Astrocyte (in vitro differentiated cells and primary cell): ENCODE data around the gene ATRNL1. TPM values are rescaled to one million over a fixed set of nuclear protein-coding genes. Genes with fewer than 3 reads are reported as not detected.
"Not testable (repeated sequence)": the region's sequence is repeated elsewhere in the genome, so short reads cannot be mapped to it uniquely, and the experiment has no call there.

Source experiments
- DNase-seq: peaks from one replicate; pipeline ENCODE4 v3.0.0-alpha.2; 2010; ENCODE audit warnings: low read depth
- FAIRE-seq: peaks from 2 replicates; lab custom pipeline; 2011; peaks lifted over from hg19 to GRCh38; lab: Jason Lieb, UNC
- H2AFZ ChIP-seq: 2 replicates; pipeline ENCODE4 v1.6.0; 2012; ENCODE audit warnings: low read depth, low read length, inconsistent platforms
- H3K27ac ChIP-seq: 2 replicates; pipeline ENCODE4 v1.5.1; 2011; ENCODE audit warnings: low read depth, low read length, inconsistent platforms
- H3K27me3 ChIP-seq: 2 replicates; pipeline ENCODE4 v1.6.0; 2011; ENCODE audit warnings: low read length, inconsistent platforms; ENCODE audit not compliant: insufficient read depth
- H3K36me3 ChIP-seq: 2 replicates; pipeline ENCODE4 v1.5.1; 2011; ENCODE audit warnings: low read length, inconsistent platforms; ENCODE audit not compliant: insufficient read depth
- H3K4me1 ChIP-seq: 2 replicates; pipeline ENCODE4 v1.5.1; 2011; ENCODE audit warnings: low read length, inconsistent platforms; ENCODE audit not compliant: insufficient read depth
- H3K4me2 ChIP-seq: 2 replicates; pipeline ENCODE4 v1.6.0; 2012; ENCODE audit warnings: low read length, inconsistent platforms
- H3K4me3 ChIP-seq: 2 replicates; pipeline ENCODE4 v1.5.1; 2011; ENCODE audit warnings: low read depth, mild to moderate bottlenecking, low read length, inconsistent platforms; ENCODE audit not compliant: insufficient read depth
- H3K79me2 ChIP-seq: 2 replicates; pipeline ENCODE4 v1.6.0; 2012; ENCODE audit warnings: mild to moderate bottlenecking, low read length, inconsistent platforms; ENCODE audit not compliant: insufficient read depth
- H3K9ac ChIP-seq: 2 replicates; pipeline ENCODE4 v1.6.0; 2012; ENCODE audit warnings: mild to moderate bottlenecking, low read length, inconsistent platforms
- H3K9me3 ChIP-seq: 2 replicates; pipeline ENCODE4 v1.5.1; 2012; ENCODE audit warnings: low read depth, mild to moderate bottlenecking, low read length, inconsistent platforms; ENCODE audit not compliant: insufficient read depth
- H4K20me1 ChIP-seq: 2 replicates; pipeline ENCODE4 v1.6.0; 2012; ENCODE audit warnings: low read length, inconsistent platforms; ENCODE audit not compliant: insufficient read depth
- H3K27ac Mint-ChIP-seq: one replicate; pipeline ENCODE4 v1.8.0; 2021; ENCODE audit warnings: mild to moderate bottlenecking, mixed read lengths; ENCODE audit not compliant: unreplicated experiment
- H3K27me3 Mint-ChIP-seq: one replicate; pipeline ENCODE4 v1.8.0; 2021; ENCODE audit warnings: low read depth, mixed read lengths; ENCODE audit not compliant: unreplicated experiment
- H3K36me3 Mint-ChIP-seq: one replicate; pipeline ENCODE4 v1.8.0; 2021; ENCODE audit warnings: low read depth, mixed read lengths; ENCODE audit not compliant: unreplicated experiment
- H3K4me1 Mint-ChIP-seq: one replicate; pipeline ENCODE4 v1.8.0; 2021; ENCODE audit warnings: low read depth, mixed read lengths; ENCODE audit not compliant: unreplicated experiment
- H3K4me3 Mint-ChIP-seq: one replicate; pipeline ENCODE4 v1.8.0; 2021; ENCODE audit warnings: mild to moderate bottlenecking, moderate library complexity, mixed read lengths; ENCODE audit not compliant: unreplicated experiment
- H3K9me3 Mint-ChIP-seq: one replicate; pipeline ENCODE4 v1.8.0; 2021; ENCODE audit warnings: mild to moderate bottlenecking, mixed read lengths; ENCODE audit not compliant: unreplicated experiment
- CTCF ChIP-seq: IDR thresholded peaks from 2 replicates; pipeline ENCODE4 v1.5.1; 2011; ENCODE audit warnings: low read depth, mild to moderate bottlenecking, inconsistent platforms, low read length, moderate library complexity; ENCODE audit not compliant: insufficient read depth
- EZH2 ChIP-seq: IDR thresholded peaks from 2 replicates; pipeline ENCODE4 v1.6.1; 2012; ENCODE audit warnings: mild to moderate bottlenecking, low read length, inconsistent platforms; ENCODE audit not compliant: insufficient read depth
- total RNA-seq: library from RNA; stranded (reverse); gene quantifications from 2 replicates; pipeline ENCODE4 v1.2.1, GENCODE V29; 2021

The ATRNL1 gene
- total RNA-seq, 1 donor from 2014 or later, result 17.5 TPM

DNA sequence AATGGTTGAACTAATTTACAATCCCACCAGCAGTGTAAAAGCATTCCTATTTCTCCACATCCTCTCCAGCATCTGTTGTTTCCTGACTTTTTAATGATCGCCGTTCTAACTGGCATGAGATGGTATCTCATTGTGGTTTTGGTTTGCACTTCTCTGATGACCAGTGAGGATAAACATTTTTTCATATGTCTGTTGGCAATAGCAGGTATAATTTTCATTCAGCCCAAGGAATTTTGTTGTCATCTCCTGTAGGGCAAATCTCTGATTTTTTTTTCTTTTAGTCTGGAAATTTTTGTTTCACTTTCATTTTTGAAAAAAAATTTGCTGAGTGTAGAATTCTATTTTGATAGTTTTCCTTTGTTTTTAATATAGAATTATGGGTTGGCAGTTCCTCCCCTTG is 114.1 kb downstream of the ATRNL1 start:
- H3K36me3 ChIP-seq, H3K36me3 Mint-ChIP-seq, H3K27ac ChIP-seq, H3K4me3 Mint-ChIP-seq, H3K9me3 ChIP-seq, H3K27ac Mint-ChIP-seq, DNase-seq, H3K4me1 Mint-ChIP-seq, H3K27me3 ChIP-seq, H4K20me1 ChIP-seq, FAIRE-seq, H3K79me2 ChIP-seq, H3K9ac ChIP-seq, H2AFZ ChIP-seq, H3K4me1 ChIP-seq, H3K27me3 Mint-ChIP-seq, H3K9me3 Mint-ChIP-seq: not testable (repeated sequence)
- H3K4me3 ChIP-seq, result peak overlapping the region; percentile 25
- peak overlapping the region; percentile 67 for H3K4me2 ChIP-seq

DNA sequence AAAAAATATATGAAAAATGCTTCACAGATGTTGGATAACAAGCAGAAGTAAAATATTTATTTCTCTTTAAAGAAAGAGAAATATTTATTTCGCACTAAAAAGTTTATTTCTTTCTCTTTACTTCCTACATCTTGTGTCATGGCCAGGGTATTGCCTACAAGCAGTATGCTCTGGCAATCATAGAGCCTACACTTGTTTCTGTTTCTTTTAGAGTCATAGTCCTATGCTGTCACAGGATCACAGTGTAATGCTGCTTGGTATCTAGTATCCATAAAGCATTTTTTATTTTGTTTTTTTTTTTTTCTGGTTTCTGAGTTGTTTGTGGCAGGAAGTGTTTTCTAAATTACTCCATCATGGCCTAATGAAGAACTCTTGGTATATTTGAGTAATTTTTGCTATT is 116.0 kb downstream of the ATRNL1 start:
- Histone ChIP-seq H3K4me1 (no peaks in the 10 kb centered on the region), H3K27ac (no peak overlapping the region), H3K4me2 (no peak overlapping the region), H3K27me3 (no peaks in the 10 kb centered on the region), H3K9ac (no peak overlapping the region), H3K36me3 (no peaks in the 10 kb centered on the region), H3K9me3 (no peaks in the 10 kb centered on the region), H3K79me2 (no peaks in the 10 kb centered on the region), H4K20me1 (no peaks in the 10 kb centered on the region), H3K4me3 (no peak overlapping the region), H2AFZ (no peak overlapping the region)
- Mint-ChIP-seq H3K27me3 (no peaks in the 10 kb centered on the region), H3K36me3 (no peaks in the 10 kb centered on the region), H3K9me3 (peaks cover 3% of the 10 kb centered on the region), H3K27ac (no peak overlapping the region), H3K4me1 (peaks cover 5% of the 10 kb centered on the region), H3K4me3 (no peak overlapping the region)
- TF ChIP-seq CTCF, result no peak
- TF ChIP-seq EZH2, result no peak
- no peak for FAIRE-seq
- no peak for DNase-seq

- Mint-ChIP-seq H3K27ac (no peak overlapping the region), H3K36me3 (peaks cover 2% of the 10 kb centered on the region), H3K4me1 (no peaks in the 10 kb centered on the region), H3K4me3 (no peak overlapping the region), H3K27me3 (no peaks in the 10 kb centered on the region), H3K9me3 (peaks cover 3% of the 10 kb centered on the region)
- Histone ChIP-seq H3K36me3 (no peaks in the 10 kb centered on the region), H2AFZ (no peak overlapping the region), H3K9ac (no peak overlapping the region), H3K27ac (no peak overlapping the region), H3K9me3 (no peaks in the 10 kb centered on the region), H3K4me1 (no peaks in the 10 kb centered on the region), H4K20me1 (no peaks in the 10 kb centered on the region), H3K4me3 (no peak overlapping the region), H3K4me2 (no peak overlapping the region), H3K79me2 (no peaks in the 10 kb centered on the region), H3K27me3 (no peaks in the 10 kb centered on the region)
- DNase-seq (no peak), FAIRE-seq (no peak)
- TF ChIP-seq CTCF (no peak), EZH2 (no peak)
Observed at GRCh38 chr10:115214829-115215228, 121.7 kb downstream of the ATRNL1 start.
